Left lobe of liver (tissue), 2 donors: ENCODE data around the gene FREY1. TPM values are rescaled to one million over a fixed set of nuclear protein-coding genes. Genes with fewer than 3 reads are reported as not detected.
"Not testable (repeated sequence)": the region's sequence is repeated elsewhere in the genome, so short reads cannot be mapped to it uniquely, and the experiment has no call there.

Source experiments
- ATAC-seq: fragments of 200-7000 bp; cut with Tn5 transposase; one replicate; pipeline ENCODE4 v1.9.1; 2020; ENCODE audit warnings: mild to moderate bottlenecking, moderate library complexity
- DNase-seq: peaks from one replicate; pipeline ENCODE4 v3.0.0-alpha.2; 2020; ENCODE audit warnings: low spot score
- total RNA-seq: library from RNA; stranded (reverse); gene quantifications from one replicate; pipeline ENCODE4 v1.2.1, GENCODE V29; 2021
- donor health status: DM: no; HTN: no; CAD: no; lungs with moderate emphysema.
- donor health status: DM: no; HTN: yes; CAD: no.

FREY1 gene
- total RNA-seq, 1 donor from 2014 or later: 0.68 TPM

GRCh38 chr11:45917623-45918330, 10.7 kb upstream of the FREY1 start, which contains the start of gene PEX16:
PEX16 (minus strand) TSS chr11:45917877; CDS start chr11:45917811, 66 bp downstream.
- ATAC-seq: peak; percentile 74
- DNase-seq: peak; percentile 99

GRCh38 chr11:45917286-45917622, 10.2 kb upstream of the FREY1 start:
- no peak for DNase-seq

GRCh38 chr11:45915446-45915845, 8.4 kb upstream of the FREY1 start:
- DNase-seq (no peak), ATAC-seq (no peak)

More at GRCh38 chr11:45917286-45917622, 10.2 kb upstream of the FREY1 start:
- ATAC-seq: no peak

- DNase-seq: no peak
- ATAC-seq: peak; percentile 2
These were observed 7.0 kb upstream of the FREY1 start for GRCh38 chr11:45913942-45914635.

- peak; percentile 89 for DNase-seq
These were observed 6.4 kb upstream of the FREY1 start for GRCh38 chr11:45913514-45913913.

GRCh38 chr11:45910623-45911022, 3.6 kb upstream of the FREY1 start:
- no peak for ATAC-seq
- DNase-seq: no peak

More at GRCh38 chr11:45913514-45913913, 6.4 kb upstream of the FREY1 start:
- ATAC-seq: peak; percentile 64

GRCh38 chr11:45909594-45910475, 2.8 kb upstream of the FREY1 start:
- no peak for DNase-seq
- no peak for ATAC-seq

- DNase-seq (no peak), ATAC-seq (peak; percentile 5)
These were observed 870 bp upstream of the FREY1 start for GRCh38 chr11:45907911-45908370.

GRCh38 chr11:45906096-45906682, 882 bp downstream of the FREY1 start:
- peak; percentile 3 for ATAC-seq
- no peak for DNase-seq

- DNase-seq, ATAC-seq: not testable (repeated sequence)
These were observed 1.5 kb downstream of the FREY1 start for GRCh38 chr11:45905576-45905975.

GRCh38 chr11:45905095-45905494, 2.0 kb downstream of the FREY1 start:
- no peak for ATAC-seq
- DNase-seq: no peak

- ATAC-seq (no peak), DNase-seq (no peak)
These were observed 2.7 kb downstream of the FREY1 start for GRCh38 chr11:45904309-45904915.

- DNase-seq (no peak), ATAC-seq (no peak)
These were observed 4.4 kb downstream of the FREY1 start for GRCh38 chr11:45902452-45903380.

GRCh38 chr11:45901626-45902025, 5.4 kb downstream of the FREY1 start:
- ATAC-seq (no peak), DNase-seq (no peak)

GRCh38 chr11:45900916-45901617, 6.0 kb downstream of the FREY1 start:
- ATAC-seq: peak; percentile 14
- DNase-seq: no peak

- DNase-seq: not testable (repeated sequence)
These were observed 6.8 kb downstream of the FREY1 start for GRCh38 chr11:45900175-45900800.

GRCh38 chr11:45899448-45900174, 7.5 kb downstream of the FREY1 start:
- peak; percentile 81 for ATAC-seq
- DNase-seq: peak; percentile 74

More at GRCh38 chr11:45900175-45900800, 6.8 kb downstream of the FREY1 start:
- ATAC-seq: peak; percentile 46
